ENCODE data around the gene CFP. TPM values are rescaled to one million over a fixed set of nuclear protein-coding genes. Genes with fewer than 3 reads are reported as not detected.

Gene CFP
- total RNA-seq, 1 experiment from 2014 or later = 0.34 TPM

GRCh38 chrX:47586043-47586787, 43.5 kb downstream of the CFP start:
- Mint-ChIP-seq H3K4me1 (ENCODE audit: low read depth, unreplicated experiment) (no peaks in the 10 kb centered on the region), H3K4me3 (ENCODE audit: unreplicated experiment) (no peak overlapping the region), H3K27ac (ENCODE audit: unreplicated experiment) (no peak overlapping the region), H3K27me3 (ENCODE audit: insufficient read depth, unreplicated experiment) (no peaks in the 10 kb centered on the region), H3K9me3 (ENCODE audit: unreplicated experiment) (no peaks in the 10 kb centered on the region), H3K36me3 (ENCODE audit: insufficient read depth, unreplicated experiment) (no peaks in the 10 kb centered on the region)
- no TSS peak for BruUV-seq (replicated peaks)
- Histone ChIP-seq H3K4me1 (no peaks in the 10 kb centered on the region), H3K4me3 (ENCODE audit: low read depth, low read length) (no peak overlapping the region), H3K9me3 (no peaks in the 10 kb centered on the region), H3K27me3 (replicated peaks; ENCODE audit: control insufficient read depth, insufficient read depth, low read length) (no peaks in the 10 kb centered on the region), H3K36me3 (ENCODE audit: control insufficient read depth, insufficient read depth, low read length) (no peaks in the 10 kb centered on the region)
- intact Hi-C loops (cut with micrococcal nuclease; ENCODE audit: unreplicated experiment) = no loop called here
- ChIA-PET POLR2A (no interaction called here), CTCF (no interaction called here)
- DNase-seq = no peak
- TF ChIP-seq CTCF (IDR thresholded peaks at IDR 0.05; ENCODE audit: insufficient read depth in 1 of 2, low read depth in 1 of 2, low read length in 1 of 2, severe bottlenecking in 1 of 2, unreplicated experiment in 1 of 2) = no peak

GRCh38 chrX:47585273-47585672, 44.5 kb downstream of the CFP start:
- Mint-ChIP-seq H3K4me1 (ENCODE audit: low read depth, unreplicated experiment) (no peaks in the 10 kb centered on the region), H3K27me3 (ENCODE audit: insufficient read depth, unreplicated experiment) (no peaks in the 10 kb centered on the region), H3K9me3 (ENCODE audit: unreplicated experiment) (no peaks in the 10 kb centered on the region), H3K36me3 (ENCODE audit: insufficient read depth, unreplicated experiment) (no peaks in the 10 kb centered on the region), H3K4me3 (ENCODE audit: unreplicated experiment) (no peak overlapping the region), H3K27ac (ENCODE audit: unreplicated experiment) (no peak overlapping the region)
- intact Hi-C loops (cut with micrococcal nuclease; ENCODE audit: unreplicated experiment) = no loop called here
- Histone ChIP-seq H3K4me1 (no peaks in the 10 kb centered on the region), H3K4me3 (ENCODE audit: low read depth, low read length) (no peak overlapping the region), H3K36me3 (ENCODE audit: control insufficient read depth, insufficient read depth, low read length) (no peaks in the 10 kb centered on the region), H3K9me3 (no peaks in the 10 kb centered on the region), H3K27me3 (replicated peaks; ENCODE audit: control insufficient read depth, insufficient read depth, low read length) (no peaks in the 10 kb centered on the region)
- DNase-seq = no peak
- no peak for TF ChIP-seq CTCF (IDR thresholded peaks at IDR 0.05; ENCODE audit: insufficient read depth in 1 of 2, low read depth in 1 of 2, low read length in 1 of 2, severe bottlenecking in 1 of 2, unreplicated experiment in 1 of 2)
- POLR2A ChIA-PET = no interaction called here
- BruUV-seq (replicated peaks) = no TSS peak
- CTCF ChIA-PET = no interaction called here

GRCh38 chrX:47584714-47585113, 45.0 kb downstream of the CFP start:
- intact Hi-C loops (cut with micrococcal nuclease; ENCODE audit: unreplicated experiment) = no loop called here
- H3K4me3 Mint-ChIP-seq (ENCODE audit: unreplicated experiment) = no peak overlapping the region
- CTCF ChIA-PET = no interaction called here

More at GRCh38 chrX:47584714-47585113, 45.0 kb downstream of the CFP start:
- DNase-seq = no peak
- no peaks in the 10 kb centered on the region for H3K4me1 Mint-ChIP-seq (ENCODE audit: low read depth, unreplicated experiment)
- no peaks in the 10 kb centered on the region for H3K4me1 ChIP-seq
- POLR2A ChIA-PET = no interaction called here
- H3K4me3 ChIP-seq (ENCODE audit: low read depth, low read length) = no peak overlapping the region
- TF ChIP-seq CTCF (IDR thresholded peaks at IDR 0.05; ENCODE audit: insufficient read depth in 1 of 2, low read depth in 1 of 2, low read length in 1 of 2, severe bottlenecking in 1 of 2, unreplicated experiment in 1 of 2) = no peak
- no TSS peak for BruUV-seq (replicated peaks)
- H3K9me3 ChIP-seq = no peaks in the 10 kb centered on the region
- no peaks in the 10 kb centered on the region for H3K36me3 ChIP-seq (ENCODE audit: control insufficient read depth, insufficient read depth, low read length)
- H3K9me3 Mint-ChIP-seq (ENCODE audit: unreplicated experiment) = no peaks in the 10 kb centered on the region
- H3K27ac Mint-ChIP-seq (ENCODE audit: unreplicated experiment) = no peak overlapping the region
- H3K27me3 ChIP-seq (replicated peaks; ENCODE audit: control insufficient read depth, insufficient read depth, low read length) = no peaks in the 10 kb centered on the region
- H3K27me3 Mint-ChIP-seq (ENCODE audit: insufficient read depth, unreplicated experiment) = no peaks in the 10 kb centered on the region
- H3K36me3 Mint-ChIP-seq (ENCODE audit: insufficient read depth, unreplicated experiment) = no peaks in the 10 kb centered on the region
